HG02571 (cell line): ENCODE results near the gene SULT6B1.
"Not testable (repeated sequence)": the region's sequence is repeated elsewhere in the genome, so short reads cannot be mapped to it uniquely, and the experiment has no call there.

Experiments
- ATAC-seq: cut with Tn5 transposase; IDR thresholded peaks from one replicate; pipeline ENCODE4 v1.9.1; 2021; ENCODE audit warnings: mild to moderate bottlenecking, moderate library complexity; ENCODE audit not compliant: unreplicated experiment

SULT6B1 gene

DNA sequence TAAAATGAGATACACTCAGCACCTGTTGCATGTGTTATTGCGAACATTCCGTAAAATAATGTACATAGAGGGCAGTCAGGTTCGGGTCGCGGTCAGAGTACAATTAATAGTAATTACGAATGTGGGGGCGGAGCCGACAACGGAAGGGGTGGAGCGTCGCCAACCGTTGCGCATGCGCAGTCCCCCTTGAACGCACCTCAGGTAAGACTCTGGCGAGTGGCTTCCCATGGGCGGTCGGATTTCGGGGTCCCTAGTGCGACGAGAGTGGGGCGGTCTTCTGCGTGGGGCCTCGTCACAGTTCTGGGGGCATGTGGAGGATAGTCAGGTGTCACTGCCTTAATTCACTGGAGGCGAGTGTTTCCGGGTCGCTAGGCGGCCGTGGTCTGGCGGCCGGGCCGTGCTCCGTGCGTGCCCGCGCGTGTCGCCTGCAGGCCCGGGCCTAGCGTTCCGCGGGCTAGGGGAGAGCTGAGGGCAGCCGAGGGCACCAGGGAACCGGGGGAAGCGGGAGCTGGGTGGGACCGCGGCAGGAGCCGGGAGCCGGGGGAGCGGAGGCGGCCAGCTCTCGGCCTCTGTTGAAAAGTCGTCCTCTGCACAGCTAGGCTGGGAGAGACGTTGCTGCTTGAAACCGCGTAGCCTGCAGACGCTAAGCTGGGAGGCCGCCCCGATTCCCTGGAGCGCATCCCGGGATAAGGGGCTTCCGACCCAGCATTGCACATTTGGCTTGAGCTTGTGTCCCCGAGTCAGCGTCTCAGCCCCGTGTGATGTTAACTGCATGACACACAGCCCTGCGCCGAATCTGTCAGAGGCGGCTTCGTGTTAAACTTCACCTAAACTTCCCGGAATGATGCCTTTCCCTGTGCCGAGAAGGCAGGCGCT lies 8.1 kb upstream of the SULT6B1 start, which contains the start of gene CEBPZOS:
Gene CEBPZOS, plus strand, starts transcription at position 177 of the 876 bp plus-strand sequence. CDS start 3,209 bp downstream, outside the sequence.
- ATAC-seq: peak; percentile 72

DNA sequence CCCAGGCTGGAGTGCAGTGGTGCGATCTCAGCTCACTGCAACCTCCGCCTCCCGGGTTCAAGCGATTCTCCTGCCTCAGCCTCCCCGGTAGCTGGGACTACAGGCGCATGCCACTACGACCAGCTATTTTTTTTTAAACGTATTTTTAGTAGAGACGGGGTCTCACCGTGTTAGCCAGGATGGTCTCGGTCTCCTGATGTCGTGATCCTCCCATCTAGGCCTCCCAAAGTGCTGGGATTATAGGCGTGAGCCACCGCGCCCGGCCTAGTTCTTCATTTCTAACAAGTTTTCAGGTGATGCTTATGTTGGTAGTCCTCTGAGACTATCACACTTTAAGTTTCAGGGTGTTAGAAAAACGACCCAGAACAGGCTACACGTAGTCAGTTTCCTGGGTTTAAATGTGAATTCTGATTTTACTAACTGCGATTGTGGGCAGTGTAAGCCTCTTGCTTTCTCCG lies 7.4 kb upstream of the SULT6B1 start:
- not testable (repeated sequence) for ATAC-seq

DNA sequence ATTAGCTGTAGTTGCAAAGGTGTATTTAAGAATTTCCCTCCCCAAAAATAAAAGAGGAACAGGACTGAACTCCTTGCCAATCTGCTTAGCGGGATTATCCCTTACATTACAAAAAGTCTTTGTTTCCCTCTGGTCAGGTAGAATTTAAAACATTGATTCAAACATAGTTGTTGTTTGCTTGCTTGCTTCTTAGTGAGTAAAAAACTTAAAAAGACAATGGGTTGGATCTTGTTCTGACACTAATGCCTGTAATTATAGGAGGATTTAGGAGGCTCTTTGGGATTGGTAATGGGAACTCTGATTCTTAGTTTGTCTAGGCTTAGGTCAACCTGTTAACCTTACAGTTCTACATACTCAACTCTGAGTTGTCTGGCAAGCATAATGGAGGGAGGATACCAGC lies 4.1 kb upstream of the SULT6B1 start:
- ATAC-seq: no peak

DNA sequence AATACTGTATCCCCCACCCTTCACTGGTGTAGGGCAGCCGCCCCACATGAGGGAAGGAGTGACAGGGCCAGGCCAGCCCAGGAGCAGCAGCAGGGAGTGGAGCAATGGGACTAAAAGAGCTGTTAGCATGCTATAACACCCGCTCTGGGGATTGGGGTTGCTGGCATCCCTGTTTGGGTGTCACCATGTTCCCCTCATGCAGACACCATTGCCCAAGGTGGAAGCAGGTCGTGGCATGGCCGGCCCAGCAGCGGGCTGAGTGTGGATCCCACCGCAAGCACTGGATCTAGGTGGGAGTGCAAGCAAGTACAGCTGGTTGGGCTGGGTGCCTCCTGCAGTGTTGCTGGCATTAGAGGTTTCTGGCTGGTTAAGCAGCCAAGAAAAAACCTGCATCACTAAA lies 3.3 kb upstream of the SULT6B1 start:
- no peak for ATAC-seq

DNA sequence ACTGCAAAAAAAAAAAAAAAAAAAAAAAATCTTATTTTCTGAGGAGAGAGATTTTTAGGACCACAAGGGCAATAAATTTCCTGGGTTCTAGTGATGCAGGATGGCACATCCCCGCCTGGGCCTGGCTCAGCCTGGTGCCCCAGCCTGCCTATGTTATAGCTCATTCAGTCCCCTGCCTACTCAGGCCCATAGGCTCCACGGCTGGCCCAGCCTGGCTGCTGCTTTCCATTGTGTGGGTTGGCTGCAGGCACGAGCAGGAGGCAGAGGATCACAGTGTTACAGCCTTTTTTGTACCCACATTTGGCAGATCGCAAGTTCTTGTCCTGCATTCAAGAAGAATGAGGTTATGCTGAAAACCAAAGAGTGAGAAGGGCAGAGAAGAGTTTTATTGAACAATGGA lies 2.8 kb upstream of the SULT6B1 start:
- no peak for ATAC-seq

DNA sequence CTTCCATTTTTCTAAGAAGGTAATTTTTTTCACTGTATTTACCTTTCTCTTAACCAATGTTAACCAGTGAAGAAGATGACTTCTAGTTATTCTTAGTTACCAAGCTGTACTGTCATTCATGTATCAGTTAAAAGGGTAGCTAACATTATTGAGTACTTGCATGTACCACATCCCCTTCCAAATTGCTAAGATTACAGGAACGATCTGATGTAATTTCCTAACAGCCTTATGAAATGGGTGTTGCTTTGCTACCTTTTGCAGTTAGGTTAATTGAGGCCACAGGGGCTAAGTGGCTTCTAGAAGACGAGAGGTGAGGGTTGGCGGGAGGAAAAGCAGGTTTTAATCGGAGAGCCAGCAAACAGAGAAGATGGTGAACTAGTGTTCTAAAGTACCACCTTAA lies 1.8 kb upstream of the SULT6B1 start:
- ATAC-seq: no peak

DNA sequence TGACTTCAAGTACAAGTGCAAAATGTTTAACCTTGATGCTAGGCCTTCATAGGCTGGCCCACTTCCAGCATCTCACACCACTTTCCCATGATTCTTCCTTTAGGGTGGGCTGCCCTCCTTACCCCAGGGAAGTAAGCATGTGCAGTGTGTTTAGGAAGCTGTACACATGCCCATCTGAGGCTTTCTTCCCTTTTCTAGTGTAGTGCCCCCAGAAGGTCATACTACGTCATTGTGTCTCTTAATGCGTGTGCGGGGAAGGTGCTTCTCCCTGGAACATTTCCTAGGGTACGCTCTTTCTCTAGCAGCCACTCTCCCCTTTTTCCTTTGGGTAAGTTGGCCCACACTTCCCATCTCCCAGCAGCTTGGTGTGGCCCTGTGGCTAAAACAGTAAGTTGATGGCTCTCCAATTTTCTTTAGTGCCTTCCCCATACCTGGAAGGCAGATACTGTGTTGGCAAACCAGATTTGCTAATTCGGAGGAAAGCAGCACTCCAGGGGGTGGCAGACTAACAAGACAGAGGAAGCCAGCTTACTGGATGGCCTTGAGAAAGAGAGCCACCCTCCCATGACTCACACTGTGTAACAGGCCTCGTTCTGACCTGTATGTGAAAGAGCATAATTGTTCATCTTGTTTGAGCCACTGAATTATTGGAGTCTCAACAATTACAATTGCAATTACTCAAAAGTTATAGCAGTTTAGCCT lies 1.1 kb upstream of the SULT6B1 start:
- ATAC-seq: no peak

DNA sequence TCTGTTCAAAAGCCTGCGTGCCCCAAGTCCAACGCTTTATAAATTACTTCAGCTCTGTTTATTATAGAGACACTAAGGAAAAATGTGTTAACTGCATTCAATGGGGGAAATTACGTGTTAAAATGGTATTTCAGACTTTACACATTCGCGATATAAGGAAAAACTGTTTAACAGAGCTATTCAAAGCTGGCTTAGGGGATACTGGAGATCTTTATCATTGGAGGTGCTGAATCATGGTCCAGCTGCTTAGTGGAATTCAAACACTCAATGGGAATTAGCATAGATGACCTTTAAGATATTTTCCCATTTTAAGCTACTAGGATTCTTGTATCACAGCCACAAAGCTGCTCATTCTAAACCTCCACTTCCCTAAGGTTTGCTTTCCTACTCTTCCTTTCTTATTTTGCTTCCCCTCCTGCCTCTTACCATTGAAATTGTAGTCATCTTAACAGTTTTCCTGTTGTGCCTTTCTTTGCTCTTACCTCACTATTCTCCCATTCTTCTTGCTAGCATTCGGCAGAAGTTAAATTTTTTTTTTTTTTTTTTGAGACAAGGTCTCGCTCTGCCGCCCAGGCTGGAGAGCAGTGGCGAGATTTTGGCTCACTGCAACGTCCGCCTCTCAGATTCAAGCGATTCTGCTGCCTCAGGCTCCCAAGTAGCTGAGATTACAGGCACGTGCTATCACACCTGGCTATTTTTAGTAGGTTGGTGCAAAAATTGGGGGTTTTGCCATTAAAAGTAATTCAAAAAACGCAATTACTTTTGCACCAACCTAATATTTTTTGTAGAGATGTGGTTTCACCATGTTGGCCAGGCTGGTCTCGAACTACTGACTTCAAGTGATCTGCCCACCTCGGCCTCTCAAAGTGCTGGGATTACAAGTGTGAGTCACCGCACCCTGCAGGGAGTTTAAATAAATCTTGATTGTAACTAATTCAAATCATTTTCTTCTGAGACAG lies 6.5 kb downstream of the SULT6B1 start:
- no peak for ATAC-seq

DNA sequence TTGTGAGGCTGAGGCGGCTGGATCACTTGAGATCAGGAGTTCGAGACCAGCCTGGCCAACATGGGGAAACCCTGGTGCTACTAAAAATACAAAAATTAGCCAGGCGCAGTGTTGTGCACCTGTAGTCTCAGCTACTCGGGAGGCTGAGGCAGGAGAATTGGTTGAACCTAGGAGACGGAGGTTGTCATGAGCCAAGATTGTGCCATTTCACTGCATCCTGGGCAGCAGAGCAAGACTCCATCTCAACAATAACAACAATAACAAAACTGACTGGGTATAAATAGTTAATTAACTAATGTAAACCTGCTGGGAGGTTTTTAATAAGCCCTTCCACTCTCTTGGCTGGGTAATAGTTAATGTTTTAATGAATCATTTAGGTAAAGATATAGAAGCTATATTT lies 7.8 kb downstream of the SULT6B1 start:
- no peak for ATAC-seq

DNA sequence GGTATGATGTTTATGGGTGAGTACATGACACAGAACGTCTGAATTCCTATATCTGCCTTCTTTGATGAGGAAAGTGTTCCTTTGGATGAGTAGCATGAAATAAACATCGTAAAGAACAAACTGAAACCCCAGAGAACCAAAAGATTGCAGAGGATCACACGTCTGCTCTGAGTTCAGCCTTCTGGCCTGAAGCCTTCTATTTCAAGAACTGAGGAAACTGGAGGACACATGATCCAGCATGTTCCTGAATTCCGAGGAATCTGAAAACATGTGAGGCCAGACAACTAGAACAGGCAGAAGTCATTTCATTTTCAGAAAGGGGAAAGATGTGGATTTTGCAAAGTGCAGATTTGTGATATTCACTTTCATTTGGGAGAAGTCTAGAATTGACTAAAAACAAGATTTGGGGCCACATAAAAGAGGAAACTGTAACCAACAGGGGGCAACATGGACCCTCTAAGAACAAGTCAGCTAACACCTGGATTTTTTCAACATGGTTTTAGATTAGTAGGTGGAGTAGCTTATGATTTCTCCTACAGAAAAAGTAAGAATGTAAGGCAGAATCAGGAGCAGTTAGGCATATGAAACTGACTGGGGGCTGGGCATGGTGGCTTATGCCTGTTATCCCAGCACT lies 8.3 kb downstream of the SULT6B1 start:
- ATAC-seq: no peak

DNA sequence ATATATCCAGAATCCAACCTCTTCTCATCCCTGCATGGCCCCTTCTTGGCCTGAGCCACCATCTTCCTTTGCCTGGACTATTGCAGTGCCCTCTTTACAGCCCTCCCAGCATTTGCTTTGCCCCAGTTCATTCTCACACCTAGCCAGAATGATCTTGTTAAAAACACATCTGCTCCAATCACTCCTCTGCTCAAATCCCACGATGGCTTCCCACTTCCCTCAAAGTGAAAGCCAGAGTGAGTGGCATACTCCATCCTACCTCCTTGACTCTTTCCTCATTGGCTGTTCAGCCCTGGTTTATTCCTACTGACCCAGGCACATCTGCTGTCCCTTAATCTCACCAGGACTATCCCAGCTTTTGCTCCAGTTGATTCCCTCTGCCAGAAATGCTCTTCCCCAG lies 14.7 kb downstream of the SULT6B1 start:
- ATAC-seq: no peak

DNA sequence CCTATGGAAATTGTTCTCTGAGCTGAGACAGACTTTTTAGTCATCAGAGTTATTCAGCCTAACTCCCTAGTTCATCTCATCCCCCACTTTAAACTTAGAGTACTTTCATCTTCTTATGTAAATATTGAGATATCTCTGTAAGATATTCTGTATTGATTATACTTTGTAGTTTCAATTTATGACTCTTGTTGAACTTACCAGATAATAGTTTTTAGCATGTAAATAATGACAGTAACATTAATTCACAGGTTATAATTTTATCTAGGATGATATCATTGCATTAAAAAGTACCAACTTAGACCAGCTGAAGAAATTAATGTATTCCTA lies 16.9 kb downstream of the SULT6B1 start:
- no peak for ATAC-seq

DNA sequence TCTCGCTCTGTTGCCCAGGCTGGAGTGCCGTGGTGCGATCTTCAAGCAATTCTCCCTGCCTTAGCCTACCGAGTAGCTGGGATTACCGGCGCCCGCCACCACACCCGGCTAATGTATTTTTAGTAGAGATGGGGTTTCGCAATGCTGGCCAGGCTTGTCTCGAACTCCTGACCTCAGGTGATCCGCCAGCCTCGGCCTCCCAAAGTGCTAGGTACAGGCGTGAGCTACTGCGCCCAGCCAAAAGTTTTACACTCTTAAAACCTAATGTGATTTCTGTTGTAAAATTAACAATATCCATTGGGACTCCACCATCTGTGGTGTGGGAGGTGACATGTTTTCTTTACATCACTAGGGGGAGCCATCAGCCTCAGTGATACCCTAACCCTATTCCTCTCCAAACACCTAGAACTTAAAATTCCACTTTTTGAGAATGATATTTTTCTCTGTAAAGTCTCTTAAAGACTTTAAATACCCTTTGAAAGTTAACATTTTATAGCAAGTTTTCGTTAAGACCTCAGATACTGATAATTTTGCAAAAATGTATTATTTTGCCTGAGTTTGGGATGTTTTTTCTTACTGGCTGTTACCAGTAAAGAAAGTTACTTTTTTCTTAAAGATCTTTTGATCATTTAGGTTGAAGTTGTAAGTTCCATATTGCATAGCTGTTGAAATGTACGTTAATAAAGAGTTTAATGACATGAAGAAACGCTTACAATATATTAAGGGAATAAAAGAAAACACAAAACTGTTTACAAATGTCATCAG lies 20.1 kb downstream of the SULT6B1 start:
- no peak for ATAC-seq

DNA sequence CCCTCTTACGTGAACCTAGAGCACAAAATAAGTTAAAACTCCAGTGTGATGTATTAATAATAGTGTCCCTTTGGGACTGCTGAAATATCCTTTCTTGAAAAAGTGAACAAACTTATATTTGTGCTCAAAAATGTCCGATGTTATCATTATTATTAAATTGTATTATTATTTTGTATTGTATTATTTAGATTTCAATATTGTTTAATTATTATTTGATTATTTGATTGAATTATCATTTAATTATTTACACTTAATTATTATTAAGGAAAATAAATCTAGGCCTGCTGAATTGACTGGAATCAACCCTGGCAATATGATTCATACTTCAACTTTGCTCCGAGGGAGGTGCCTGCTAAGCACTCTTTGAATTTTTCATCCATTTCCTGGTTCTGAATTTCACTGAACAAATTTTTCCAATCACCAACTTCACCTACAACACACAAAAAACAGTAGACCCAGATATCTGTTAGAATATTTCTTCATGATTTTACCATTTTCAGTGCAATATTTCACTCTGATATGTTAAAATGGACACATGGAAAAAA lies 20.8 kb downstream of the SULT6B1 start:
- ATAC-seq: no peak

DNA sequence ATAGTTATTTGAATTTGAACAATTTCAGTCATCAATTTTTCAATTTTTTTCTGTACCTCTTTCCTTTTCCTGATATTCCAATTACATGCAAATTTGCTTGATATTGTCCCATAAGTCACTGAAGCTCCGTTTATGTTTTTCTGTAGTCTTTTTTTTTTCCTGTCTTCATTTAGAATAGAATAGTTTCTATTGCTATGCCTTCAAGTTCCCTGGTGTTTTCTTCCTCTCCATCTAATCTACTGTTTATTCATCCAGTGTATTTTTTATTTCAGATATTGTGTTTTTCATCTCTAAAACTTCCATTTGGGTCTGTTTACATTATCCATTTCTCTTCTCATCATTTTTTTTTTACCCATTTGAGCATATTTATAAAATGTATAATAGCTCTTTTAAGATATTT lies 23.7 kb downstream of the SULT6B1 start:
- ATAC-seq: no peak

DNA sequence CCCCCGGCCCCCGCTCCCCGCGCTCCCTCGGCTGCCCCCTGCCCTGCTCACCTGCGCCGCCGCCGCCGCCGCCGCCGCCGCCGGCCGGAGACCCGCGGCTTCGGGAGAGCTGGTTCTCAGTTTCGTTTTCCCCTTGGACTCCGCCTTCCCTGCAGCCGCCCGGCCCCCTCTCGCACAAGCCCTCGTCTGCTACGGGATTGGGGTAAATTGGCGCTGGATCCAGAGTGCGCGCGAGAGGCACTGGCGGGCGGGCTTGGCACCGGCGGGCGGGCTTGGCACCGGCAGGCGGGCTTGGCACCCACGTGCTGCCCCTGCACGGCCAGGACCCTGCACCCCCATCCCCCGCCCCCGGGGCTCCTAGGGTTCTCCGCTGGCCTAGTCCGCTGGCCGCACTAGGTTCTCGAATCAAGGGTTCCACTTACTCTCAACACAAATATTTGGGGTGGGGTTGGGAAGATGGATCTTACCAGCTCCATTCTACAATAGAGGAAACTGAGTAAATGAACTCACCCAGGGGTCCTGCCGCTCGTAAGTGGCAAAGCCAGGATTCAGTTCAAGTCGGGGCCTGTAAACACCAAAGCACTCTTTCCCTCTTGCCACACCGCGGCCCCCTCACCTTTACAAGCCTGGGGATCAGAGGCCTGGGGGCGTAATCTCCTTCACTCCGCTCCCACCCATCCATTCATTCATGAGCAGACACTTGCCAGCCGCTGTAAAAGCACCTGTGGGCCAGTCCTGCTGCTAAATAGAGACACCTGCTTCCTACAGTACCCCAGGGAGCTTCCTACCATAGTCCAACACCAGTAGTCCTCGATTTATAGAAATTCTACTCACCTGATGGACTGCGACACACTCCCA lies 31.4 kb downstream of the SULT6B1 start, which contains the start of gene EIF2AK2:
Gene EIF2AK2, minus strand, starts transcription at position 124 of the 858 bp plus-strand sequence. CDS start 9,174 bp downstream, outside the sequence.
- ATAC-seq: peak; percentile 90

DNA sequence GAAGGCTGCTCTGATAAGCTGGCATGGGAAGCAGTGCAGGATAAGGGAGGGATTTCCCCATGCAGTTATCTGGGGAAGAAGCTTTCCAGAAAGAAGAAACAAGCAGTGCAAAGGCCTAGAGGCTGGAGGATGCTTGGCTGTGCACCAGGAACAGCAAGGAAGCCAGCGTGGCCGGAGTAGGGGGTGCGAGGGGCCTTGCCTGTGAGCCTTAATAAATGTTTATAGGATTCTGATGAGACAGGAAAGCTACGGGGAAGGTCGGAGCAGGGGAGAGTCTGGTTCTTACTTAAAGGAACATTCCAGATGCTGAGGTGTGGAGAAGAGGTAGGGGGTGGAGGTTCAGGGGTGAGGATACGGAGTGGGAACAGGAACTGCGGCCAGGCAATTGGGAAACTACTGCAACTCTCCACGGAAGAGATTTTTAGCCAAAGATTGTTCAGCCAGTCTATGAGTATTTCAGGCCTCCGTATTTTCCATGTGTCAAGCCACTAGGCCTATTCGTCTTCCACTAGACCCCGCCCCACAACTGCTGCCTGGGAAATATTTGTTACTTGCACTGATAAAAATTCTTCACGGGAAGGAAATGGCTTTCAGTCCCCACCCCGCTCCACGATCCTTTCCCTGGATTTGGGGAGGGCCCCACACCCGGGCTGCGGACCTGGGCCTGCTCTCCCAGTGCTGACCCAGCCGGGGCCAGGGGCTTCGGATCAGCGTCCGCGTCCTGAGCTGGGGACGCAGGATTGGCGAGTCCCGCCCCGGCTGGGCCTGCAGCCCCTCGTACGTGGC lies 32.2 kb downstream of the SULT6B1 start:
- ATAC-seq: peak; percentile 10

DNA sequence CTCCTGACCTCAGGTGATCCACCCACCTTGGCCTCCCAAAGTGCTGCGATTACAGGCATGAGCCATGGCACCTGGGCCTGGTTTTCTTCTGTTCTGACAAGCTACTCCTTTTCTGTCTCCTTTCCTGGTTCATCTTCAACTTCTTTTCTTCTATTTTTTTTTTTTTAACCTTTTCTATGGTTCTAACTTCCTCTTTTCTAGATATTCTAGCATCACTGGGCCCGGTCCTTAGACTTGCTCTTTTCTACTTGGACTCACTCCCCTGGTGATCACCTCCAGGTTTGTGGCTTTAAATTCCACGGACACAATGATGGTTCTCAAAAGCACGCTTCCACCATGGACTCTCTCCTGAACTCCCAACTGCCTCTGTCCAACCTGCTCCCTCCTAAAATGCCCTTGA lies 33.7 kb downstream of the SULT6B1 start:
- no peak for ATAC-seq
